GM13976 (cell line): ENCODE measurements around the gene LRRC27.

ENCODE experiments used
- DNase-seq: peaks from one replicate; pipeline ENCODE4 v3.0.0; 2012; ENCODE audit warnings: low spot score
- CTCF ChIP-seq: IDR thresholded peaks from 2 replicates; pipeline ENCODE4 v1.5.1; 2012; ENCODE audit warnings: borderline replicate concordance, mild to moderate bottlenecking; ENCODE audit not compliant: insufficient read depth; ENCODE audit errors: extremely low read depth, missing control alignments, control extremely low read depth
- in situ Hi-C: fragments of 300-500 bp; cut with MboI; formaldehyde crosslinking; loops from one replicate; pipeline ENCODE4 v1.12.0; 2022; ENCODE audit warnings: low sequenced_read_pairs, mixed read lengths, inconsistent platforms; ENCODE audit not compliant: unreplicated experiment

LRRC27 gene

GRCh38 chr10:132394936-132395703, 63.1 kb downstream of the LRRC27 start:
- no peak for DNase-seq
- TF ChIP-seq CTCF: no peak
- in situ Hi-C loops: no loop called here

GRCh38 chr10:132395704-132396493, 63.9 kb downstream of the LRRC27 start:
- in situ Hi-C loops: no loop called here
- no peak for DNase-seq
- no peak for TF ChIP-seq CTCF

GRCh38 chr10:132396494-132397035, 64.6 kb downstream of the LRRC27 start:
- TF ChIP-seq CTCF: peak; percentile 22
- in situ Hi-C loops: no loop called here
- peak; percentile 75 for DNase-seq

GRCh38 chr10:132397036-132397541, 65.1 kb downstream of the LRRC27 start, which contains the start of gene PWWP2B:
PWWP2B (plus strand) TSS chr10:132397200; CDS start chr10:132397227, 27 bp downstream.
- in situ Hi-C loops: no loop called here
- TF ChIP-seq CTCF: no peak
- DNase-seq: no peak

GRCh38 chr10:132397671-132398565, 65.9 kb downstream of the LRRC27 start:
- no peak for DNase-seq
- no peak for TF ChIP-seq CTCF
- in situ Hi-C loops: no loop called here

- no peak for DNase-seq
- TF ChIP-seq CTCF: no peak
- in situ Hi-C loops: no loop called here
These were observed 66.6 kb downstream of the LRRC27 start for GRCh38 chr10:132398566-132398991.
